Osteocyte (in vitro differentiated cells): ENCODE results near the gene KAT6B. TPM values are rescaled to one million over a fixed set of nuclear protein-coding genes. Genes with fewer than 3 reads are reported as not detected.

ENCODE experiments used
- DNase-seq: peaks from one replicate; pipeline ENCODE4 v3.0.0; 2021; ENCODE audit warnings: mixed read lengths; ENCODE audit not compliant: unreplicated experiment; ENCODE audit errors: extremely low spot score
- H3K27ac Mint-ChIP-seq: one replicate; pipeline ENCODE4 v1.8.0; 2021; ENCODE audit warnings: mild to moderate bottlenecking, mixed read lengths; ENCODE audit not compliant: unreplicated experiment
- H3K27me3 Mint-ChIP-seq: one replicate; pipeline ENCODE4 v1.8.0; 2021; ENCODE audit warnings: mixed read lengths; ENCODE audit not compliant: unreplicated experiment
- H3K36me3 Mint-ChIP-seq: one replicate; pipeline ENCODE4 v1.8.0; 2021; ENCODE audit warnings: mixed read lengths; ENCODE audit not compliant: unreplicated experiment
- H3K4me1 Mint-ChIP-seq: one replicate; pipeline ENCODE4 v1.8.0; 2021; ENCODE audit warnings: mixed read lengths; ENCODE audit not compliant: unreplicated experiment
- H3K4me3 Mint-ChIP-seq: one replicate; pipeline ENCODE4 v1.8.0; 2021; ENCODE audit warnings: mild to moderate bottlenecking, moderate library complexity, mixed read lengths; ENCODE audit not compliant: unreplicated experiment
- H3K9me3 Mint-ChIP-seq: one replicate; pipeline ENCODE4 v1.8.0; 2021; ENCODE audit warnings: mixed read lengths; ENCODE audit not compliant: unreplicated experiment
- CTCF ChIP-seq: fragments of 200-600 bp; sonication (generic); IDR thresholded peaks from 2 replicates; pipeline ENCODE4 v1.5.0; 2021; ENCODE audit warnings: antibody characterized with exemption, mild to moderate bottlenecking, moderate library complexity
- total RNA-seq: library from RNA; stranded (reverse); gene quantifications from 2 replicates; pipeline ENCODE4 v1.2.1, GENCODE V29; 2021

The KAT6B gene
- total RNA-seq, 1 donor from 2014 or later = 28.2 TPM

GRCh38 chr10:74799721-74800221, 26.6 kb upstream of the KAT6B start:
- DNase-seq = no peak
- no peak for TF ChIP-seq CTCF
- no peaks in the 10 kb centered on the region for H3K27me3 Mint-ChIP-seq
- H3K36me3 Mint-ChIP-seq = no peaks in the 10 kb centered on the region
- peaks cover 5% of the 10 kb centered on the region for H3K9me3 Mint-ChIP-seq
- no peak overlapping the region for H3K4me3 Mint-ChIP-seq
- peaks cover 7% of the 10 kb centered on the region for H3K4me1 Mint-ChIP-seq
- H3K27ac Mint-ChIP-seq = peak overlapping the region; percentile 56

DNA sequence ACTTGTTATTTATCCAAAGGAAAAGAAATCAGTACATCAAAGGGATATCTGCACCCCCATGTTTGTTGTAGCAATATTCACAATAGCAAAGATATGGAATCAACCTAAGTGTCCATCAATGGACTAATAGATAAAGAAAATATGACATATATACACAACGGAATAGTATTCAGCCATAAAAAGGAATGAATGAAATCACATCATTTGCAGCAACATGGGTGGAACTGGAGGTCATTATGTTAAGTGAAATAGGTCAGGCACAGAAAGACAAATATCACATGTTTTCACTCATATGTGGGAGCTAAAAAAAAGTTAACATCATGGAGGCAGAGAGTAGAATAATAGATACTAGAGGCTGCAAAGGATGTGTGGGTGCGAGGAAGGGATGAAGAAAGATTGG, 25.0 kb upstream of the KAT6B start:
- DNase-seq = no peak
- H3K27ac Mint-ChIP-seq = no peak overlapping the region
- H3K9me3 Mint-ChIP-seq = peaks cover 5% of the 10 kb centered on the region
- peaks cover 7% of the 10 kb centered on the region for H3K4me1 Mint-ChIP-seq
- TF ChIP-seq CTCF = no peak
- H3K27me3 Mint-ChIP-seq = no peaks in the 10 kb centered on the region
- no peaks in the 10 kb centered on the region for H3K36me3 Mint-ChIP-seq
- H3K4me3 Mint-ChIP-seq = no peak overlapping the region

- Mint-ChIP-seq H3K27ac (no peak overlapping the region), H3K4me1 (no peaks in the 10 kb centered on the region), H3K36me3 (no peaks in the 10 kb centered on the region), H3K4me3 (no peak overlapping the region), H3K27me3 (no peaks in the 10 kb centered on the region), H3K9me3 (no peaks in the 10 kb centered on the region)
- TF ChIP-seq CTCF = no peak
- DNase-seq = no peak
Observed at GRCh38 chr10:74808501-74808900, 17.9 kb upstream of the KAT6B start.

- H3K9me3 Mint-ChIP-seq = no peaks in the 10 kb centered on the region
- no peaks in the 10 kb centered on the region for H3K36me3 Mint-ChIP-seq
- no peak for TF ChIP-seq CTCF
- no peak overlapping the region for H3K4me3 Mint-ChIP-seq
- no peak overlapping the region for H3K27ac Mint-ChIP-seq
- no peaks in the 10 kb centered on the region for H3K4me1 Mint-ChIP-seq
- H3K27me3 Mint-ChIP-seq = no peaks in the 10 kb centered on the region
- no peak for DNase-seq
Observed at GRCh38 chr10:74810087-74810486, 16.3 kb upstream of the KAT6B start.

- H3K4me3 Mint-ChIP-seq = no peak overlapping the region
- no peaks in the 10 kb centered on the region for H3K36me3 Mint-ChIP-seq
- TF ChIP-seq CTCF = no peak
- no peak overlapping the region for H3K27ac Mint-ChIP-seq
- no peaks in the 10 kb centered on the region for H3K27me3 Mint-ChIP-seq
- DNase-seq = no peak
- no peaks in the 10 kb centered on the region for H3K4me1 Mint-ChIP-seq
- H3K9me3 Mint-ChIP-seq = peaks cover 6% of the 10 kb centered on the region
Observed at GRCh38 chr10:74813381-74814259, 12.8 kb upstream of the KAT6B start.
